Right atrium auricular region (tissue), 2 donors: ENCODE measurements around the gene INTS11. TPM values are rescaled to one million over a fixed set of nuclear protein-coding genes. Genes with fewer than 3 reads are reported as not detected.

Experiments used
- DNase-seq: peaks from one replicate; pipeline ENCODE4 v3.0.0-alpha.2; 2019; ENCODE audit warnings: low spot score
- H3K27ac ChIP-seq, 2 donors: fragments of 200-600 bp; sonication (generic); 1 replicate in 1 of 2; 2 replicates in 1 of 2; pipeline ENCODE4 v1.5.1; 2016 to 2019
- H3K27me3 ChIP-seq, 2 donors: fragments of 200-600 bp; sonication (generic); one replicate each; pipeline versions ENCODE4 v1.5.1 to v1.6.0; 2017 to 2019
- H3K36me3 ChIP-seq: fragments of 200-600 bp; sonication (generic); one replicate; pipeline ENCODE4 v1.5.1; 2016
- H3K4me1 ChIP-seq, 2 donors: fragments of 200-600 bp; sonication (generic); one replicate each; pipeline versions ENCODE4 v1.5.1 to v1.6.0; 2017 to 2019
- H3K4me3 ChIP-seq, 2 donors: fragments of 200-600 bp; sonication (generic); 1 replicate in 1 of 2; 2 replicates in 1 of 2; pipeline ENCODE4 v1.5.1; 2017 to 2019; ENCODE audit warnings: mild to moderate bottlenecking in 1 of 2, moderate library complexity in 1 of 2
- H3K9me3 ChIP-seq, 2 donors: fragments of 200-600 bp; sonication (generic); one replicate each; pipeline ENCODE4 v1.5.1; 2019
- total RNA-seq, 2 donors: library from RNA; depleted of rRNA; stranded (reverse); fragments of >200 nt; gene quantifications; one replicate each; pipeline ENCODE4 v1.1.0, GENCODE V29; 2016
- TF ChIP-seq, protein P1 (sequence below), 2 donors: fragments of 200-600 bp; sonication (generic); IDR thresholded peaks; one replicate each; pipeline ENCODE4 v1.5.1; 2019; ENCODE audit warnings: antibody characterized with exemption in 2 of 2

INTS11 gene
- total RNA-seq, 2 donors from 2014 or later: 59.6 to 65.2 TPM

DNA sequence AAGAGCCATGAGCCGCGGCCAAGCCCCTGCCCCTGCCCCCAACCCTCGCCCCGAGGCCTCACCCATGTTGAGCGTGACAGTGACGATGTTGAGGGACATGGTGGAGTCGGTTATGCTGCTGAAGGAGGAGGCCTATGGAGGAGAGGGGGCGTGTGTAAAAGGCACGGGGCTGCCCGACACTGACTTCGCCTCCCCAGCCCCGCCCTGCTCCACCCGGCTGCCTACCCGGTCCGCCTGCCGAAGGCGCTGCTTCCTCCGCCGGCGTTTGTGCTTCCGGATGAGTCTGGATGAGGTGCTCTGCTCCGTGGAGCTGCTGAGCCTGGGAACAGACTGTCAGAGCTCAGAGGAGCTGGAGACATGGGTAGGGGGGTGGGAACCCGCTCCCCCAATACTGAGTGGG is 15.7 kb upstream of the INTS11 start:
- no peak for DNase-seq
- H3K36me3 ChIP-seq: peaks cover 34% of the 10 kb centered on the region

DNA sequence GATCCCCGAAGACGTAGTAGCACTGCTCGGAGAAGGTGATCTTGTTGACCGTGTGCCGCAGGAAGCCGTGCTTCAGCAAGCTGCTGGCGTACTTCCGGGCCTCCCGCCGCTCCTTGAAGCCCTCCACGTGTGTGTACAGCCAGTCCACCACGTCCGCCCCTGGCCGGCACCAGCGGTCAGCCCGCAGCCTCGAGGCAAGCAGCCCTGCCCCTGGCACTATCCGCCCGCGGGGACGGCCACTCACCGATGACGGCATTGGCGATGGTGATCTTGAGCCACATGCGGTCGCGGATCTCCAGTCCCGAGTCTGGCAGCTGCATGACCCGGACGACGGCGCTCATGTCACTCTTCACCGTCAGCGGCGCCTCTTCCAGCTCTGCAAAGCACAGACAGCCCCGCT is 13.8 kb upstream of the INTS11 start:
- H3K4me3 ChIP-seq: no peak overlapping the region
- H3K27ac ChIP-seq: no peak overlapping the region
- no peak for DNase-seq
- H3K27me3 ChIP-seq: no peaks in the 10 kb centered on the region
- TF ChIP-seq, protein P1, sequence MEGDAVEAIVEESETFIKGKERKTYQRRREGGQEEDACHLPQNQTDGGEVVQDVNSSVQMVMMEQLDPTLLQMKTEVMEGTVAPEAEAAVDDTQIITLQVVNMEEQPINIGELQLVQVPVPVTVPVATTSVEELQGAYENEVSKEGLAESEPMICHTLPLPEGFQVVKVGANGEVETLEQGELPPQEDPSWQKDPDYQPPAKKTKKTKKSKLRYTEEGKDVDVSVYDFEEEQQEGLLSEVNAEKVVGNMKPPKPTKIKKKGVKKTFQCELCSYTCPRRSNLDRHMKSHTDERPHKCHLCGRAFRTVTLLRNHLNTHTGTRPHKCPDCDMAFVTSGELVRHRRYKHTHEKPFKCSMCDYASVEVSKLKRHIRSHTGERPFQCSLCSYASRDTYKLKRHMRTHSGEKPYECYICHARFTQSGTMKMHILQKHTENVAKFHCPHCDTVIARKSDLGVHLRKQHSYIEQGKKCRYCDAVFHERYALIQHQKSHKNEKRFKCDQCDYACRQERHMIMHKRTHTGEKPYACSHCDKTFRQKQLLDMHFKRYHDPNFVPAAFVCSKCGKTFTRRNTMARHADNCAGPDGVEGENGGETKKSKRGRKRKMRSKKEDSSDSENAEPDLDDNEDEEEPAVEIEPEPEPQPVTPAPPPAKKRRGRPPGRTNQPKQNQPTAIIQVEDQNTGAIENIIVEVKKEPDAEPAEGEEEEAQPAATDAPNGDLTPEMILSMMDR (IDR thresholded peaks at IDR 0.05): no peak
- peaks cover 34% of the 10 kb centered on the region for H3K36me3 ChIP-seq
- peaks cover 0 to 5% of the 10 kb centered on the region in 2 donors for H3K4me1 ChIP-seq
- H3K9me3 ChIP-seq: no peaks in the 10 kb centered on the region

More for the DNA sequence above, 15.7 kb upstream of the INTS11 start:
- TF ChIP-seq, protein P1 (IDR thresholded peaks at IDR 0.05): no peak
- peaks cover 0 to 12% of the 10 kb centered on the region in 2 donors for H3K4me1 ChIP-seq
- no peaks in the 10 kb centered on the region for H3K9me3 ChIP-seq
- H3K27ac ChIP-seq: no peak overlapping the region
- no peak overlapping the region for H3K4me3 ChIP-seq
- no peaks in the 10 kb centered on the region for H3K27me3 ChIP-seq

DNA sequence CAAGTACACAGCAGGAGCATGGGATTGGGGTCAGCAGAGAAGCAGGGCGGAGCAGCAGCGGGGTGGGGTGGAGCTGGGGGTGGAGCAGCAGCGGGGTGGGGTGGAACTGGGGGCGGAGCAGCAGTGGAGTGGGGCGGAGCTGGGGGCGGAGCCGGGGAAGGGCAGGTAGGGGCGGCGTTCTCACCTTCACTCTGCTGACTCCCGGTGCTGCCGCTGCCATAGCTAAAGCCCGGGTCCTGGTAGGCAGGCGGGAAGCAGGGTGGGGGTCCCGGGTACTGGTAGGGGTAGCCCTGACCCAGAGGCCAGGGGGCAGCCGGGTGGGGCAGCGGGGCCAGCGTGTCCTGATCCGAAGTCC is 13.3 kb upstream of the INTS11 start:
- Histone ChIP-seq H3K27ac (no peak overlapping the region), H3K4me3 (no peak overlapping the region), H3K9me3 (no peaks in the 10 kb centered on the region), H3K27me3 (no peaks in the 10 kb centered on the region), H3K4me1 (peaks cover 0 to 5% of the 10 kb centered on the region in 2 donors), H3K36me3 (peaks cover 34% of the 10 kb centered on the region)
- TF ChIP-seq, protein P1 (IDR thresholded peaks at IDR 0.05): no peak
- no peak for DNase-seq

DNA sequence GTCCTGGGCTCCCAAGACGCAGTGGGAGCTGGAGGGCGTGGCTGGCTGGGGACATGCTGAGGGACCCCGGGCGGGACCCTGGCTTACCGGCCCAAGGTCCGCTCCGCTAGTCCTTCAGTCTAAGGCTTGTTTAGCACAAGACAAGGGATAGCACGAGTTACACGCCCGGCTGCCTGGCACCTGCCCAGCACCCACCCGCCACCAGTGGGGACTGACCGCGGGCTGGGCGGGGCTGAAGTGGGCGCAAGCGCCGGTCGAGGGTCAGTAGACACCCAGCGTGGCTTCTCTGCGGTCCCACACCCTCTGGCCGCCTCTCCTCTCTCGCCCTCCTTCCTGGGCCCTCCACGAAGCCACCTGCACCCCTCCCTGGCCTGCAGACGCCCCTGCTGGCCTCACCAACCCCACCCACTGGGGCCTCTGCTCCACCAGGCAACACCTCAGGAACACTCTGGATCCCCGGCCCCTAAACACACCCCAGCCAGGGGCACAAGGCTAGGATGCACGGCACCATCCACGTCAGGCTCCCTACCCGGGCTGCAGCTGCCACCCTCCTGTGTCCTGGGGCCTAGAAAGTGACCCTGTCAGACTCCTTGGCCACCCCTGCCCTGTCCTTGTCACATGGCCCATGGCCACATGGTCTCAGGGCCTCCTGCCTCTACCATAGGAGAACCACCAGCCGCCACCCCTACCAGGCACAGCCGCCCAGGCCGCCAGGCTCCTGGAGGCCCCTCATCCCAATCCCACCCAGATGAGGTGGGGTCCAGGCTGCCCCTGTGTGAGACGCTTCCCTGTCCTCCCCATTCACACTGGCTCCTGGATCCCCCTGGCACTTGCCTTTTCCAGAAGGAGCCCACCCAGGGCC is 12.7 kb upstream of the INTS11 start:
- no peak overlapping the region for H3K27ac ChIP-seq
- H3K9me3 ChIP-seq: no peaks in the 10 kb centered on the region
- peaks cover 0 to 5% of the 10 kb centered on the region in 2 donors for H3K4me1 ChIP-seq
- peaks cover 34% of the 10 kb centered on the region for H3K36me3 ChIP-seq
- no peak overlapping the region for H3K4me3 ChIP-seq
- no peak for DNase-seq
- TF ChIP-seq, protein P1 (IDR thresholded peaks at IDR 0.05): no peak
- no peaks in the 10 kb centered on the region for H3K27me3 ChIP-seq

DNA sequence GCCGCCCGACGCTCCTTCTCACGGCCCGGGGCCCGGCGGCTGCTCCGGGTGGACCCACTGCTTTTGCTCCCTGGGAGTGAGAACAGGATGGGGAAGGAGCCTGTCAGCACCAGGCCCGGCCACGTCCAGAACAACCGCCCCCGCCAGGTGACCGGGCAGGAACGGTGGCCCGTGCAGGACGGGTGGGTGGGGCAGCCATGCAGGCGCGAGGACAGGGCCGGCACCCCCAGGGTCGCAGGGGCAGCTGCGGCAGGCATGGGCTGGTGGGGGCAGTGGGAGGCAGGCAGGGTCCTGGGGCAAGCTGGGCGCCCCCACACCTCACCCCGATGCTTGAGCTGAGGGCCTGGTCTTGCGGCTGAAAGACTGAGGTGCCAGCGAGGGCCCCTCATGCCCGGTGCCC is 12.0 kb upstream of the INTS11 start:
- H3K36me3 ChIP-seq: peaks cover 34% of the 10 kb centered on the region
- TF ChIP-seq, protein P1 (IDR thresholded peaks at IDR 0.05): no peak
- H3K9me3 ChIP-seq: no peaks in the 10 kb centered on the region

More for the DNA sequence above, 12.0 kb upstream of the INTS11 start:
- peaks cover 0 to 5% of the 10 kb centered on the region in 2 donors for H3K4me1 ChIP-seq
- no peak overlapping the region for H3K4me3 ChIP-seq
- no peak for DNase-seq
- no peak overlapping the region for H3K27ac ChIP-seq
- H3K27me3 ChIP-seq: no peaks in the 10 kb centered on the region
